Duodenal mucosa (tissue), 2 donors: ENCODE measurements around the gene CCNA1.

ENCODE experiments used
- H3K27ac ChIP-seq: one replicate; pipeline ENCODE4 v1.7.0; 2013; ENCODE audit warnings: low read depth, low read length
- H3K27me3 ChIP-seq, 2 donors: one replicate each; pipeline ENCODE4 v1.7.0; 2013; ENCODE audit warnings: low read length in 2 of 2, control low read depth in 1 of 2; ENCODE audit not compliant: insufficient read depth in 2 of 2, control insufficient read depth in 1 of 2
- H3K36me3 ChIP-seq, 2 donors: one replicate each; pipeline ENCODE4 v1.7.0; 2013; ENCODE audit warnings: low read length in 2 of 2, control low read depth in 1 of 2; ENCODE audit not compliant: insufficient read depth in 2 of 2, control insufficient read depth in 1 of 2
- H3K4me1 ChIP-seq, 2 donors: one replicate each; pipeline ENCODE4 v1.7.0; 2013; ENCODE audit warnings: low read length in 2 of 2, control low read depth in 1 of 2; ENCODE audit not compliant: insufficient read depth in 2 of 2, control insufficient read depth in 1 of 2
- H3K4me3 ChIP-seq, 2 donors: one replicate each; pipeline ENCODE4 v1.7.0; 2013; ENCODE audit warnings: low read length in 2 of 2, low read depth in 1 of 2
- H3K9ac ChIP-seq, 2 donors: one replicate each; pipeline ENCODE4 v1.7.0; 2013; ENCODE audit warnings: low read length in 2 of 2, low read depth in 1 of 2
- H3K9me3 ChIP-seq, 2 donors: one replicate each; pipeline ENCODE4 v1.7.0; 2013; ENCODE audit warnings: low read length in 2 of 2, control low read depth in 1 of 2; ENCODE audit not compliant: control insufficient read depth in 1 of 2

CCNA1 gene

DNA sequence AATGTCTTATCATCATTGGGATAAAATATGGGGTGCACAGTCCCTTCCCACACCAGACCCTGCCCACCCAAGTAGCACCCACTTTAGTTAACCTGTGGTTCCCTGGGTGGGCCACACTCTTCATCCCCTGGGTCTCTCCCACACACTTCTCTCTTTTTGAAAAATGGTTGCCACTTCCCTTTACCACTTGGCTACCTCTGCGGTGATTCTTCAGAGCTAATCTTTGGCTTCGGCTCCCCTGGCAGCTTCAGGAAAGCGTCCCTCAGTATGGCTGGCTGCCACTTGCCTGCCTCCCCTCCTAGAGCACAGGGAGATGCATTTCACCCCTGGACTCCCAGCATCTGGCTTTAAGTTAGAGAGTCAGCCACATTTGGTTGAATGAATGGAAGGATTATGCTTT lies 18.2 kb downstream of the CCNA1 start:
- H3K27ac ChIP-seq, result no peak overlapping the region
- H3K4me3 ChIP-seq, result no peak overlapping the region
- H3K4me1 ChIP-seq, result no peaks in the 10 kb centered on the region
- H3K9me3 ChIP-seq, result no peaks in the 10 kb centered on the region
- H3K36me3 ChIP-seq, result no peaks in the 10 kb centered on the region
- no peak overlapping the region for H3K9ac ChIP-seq
- peaks cover 0 to 3% of the 10 kb centered on the region in 2 donors for H3K27me3 ChIP-seq

DNA sequence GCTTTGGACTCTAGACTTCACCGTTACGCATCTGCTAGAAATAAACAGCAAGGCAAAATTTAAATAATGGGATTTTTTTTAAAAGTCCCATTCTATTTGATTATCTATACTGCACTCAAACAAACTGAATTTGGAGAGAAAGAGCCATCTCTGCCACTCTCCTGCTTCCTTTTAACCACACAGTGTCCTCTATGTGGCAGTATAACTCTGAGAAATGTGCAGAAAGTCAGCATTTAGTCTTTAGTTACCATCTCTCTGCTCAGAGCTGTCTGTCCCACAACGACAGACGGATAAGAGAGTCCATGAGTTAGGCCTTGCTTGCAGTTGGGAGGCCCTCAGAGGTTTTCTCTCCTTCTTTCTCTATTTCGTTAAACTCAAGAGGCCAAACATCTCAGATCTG lies 21.2 kb downstream of the CCNA1 start:
- Histone ChIP-seq H3K36me3 (no peaks in the 10 kb centered on the region), H3K27me3 (no peaks in the 10 kb centered on the region), H3K9me3 (no peaks in the 10 kb centered on the region), H3K9ac (no peak overlapping the region), H3K4me1 (no peaks in the 10 kb centered on the region), H3K27ac (no peak overlapping the region), H3K4me3 (no peak overlapping the region)

DNA sequence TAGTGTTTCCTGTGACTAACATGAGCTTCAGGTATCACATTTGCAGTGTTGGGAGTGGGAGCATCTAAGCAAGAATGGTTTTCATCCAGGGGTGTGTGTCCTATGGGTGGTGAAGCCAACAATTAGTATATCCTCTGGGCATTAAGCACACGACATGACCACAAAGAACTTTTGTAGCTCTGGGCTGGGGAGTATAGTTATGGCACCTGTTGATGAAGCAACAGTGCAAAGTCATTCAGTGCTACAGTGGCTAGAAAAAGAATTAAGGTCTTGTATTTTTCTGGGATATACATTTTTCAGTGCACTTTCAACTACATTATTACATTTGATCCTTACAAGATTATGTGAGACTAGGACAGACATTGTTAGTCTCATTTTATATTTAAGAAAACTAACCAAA lies 21.8 kb downstream of the CCNA1 start:
- H3K4me3 ChIP-seq, result no peak overlapping the region
- no peaks in the 10 kb centered on the region for H3K4me1 ChIP-seq
- no peak overlapping the region for H3K9ac ChIP-seq
- H3K36me3 ChIP-seq, result no peaks in the 10 kb centered on the region
- no peaks in the 10 kb centered on the region for H3K9me3 ChIP-seq
- no peaks in the 10 kb centered on the region for H3K27me3 ChIP-seq
- no peak overlapping the region for H3K27ac ChIP-seq

DNA sequence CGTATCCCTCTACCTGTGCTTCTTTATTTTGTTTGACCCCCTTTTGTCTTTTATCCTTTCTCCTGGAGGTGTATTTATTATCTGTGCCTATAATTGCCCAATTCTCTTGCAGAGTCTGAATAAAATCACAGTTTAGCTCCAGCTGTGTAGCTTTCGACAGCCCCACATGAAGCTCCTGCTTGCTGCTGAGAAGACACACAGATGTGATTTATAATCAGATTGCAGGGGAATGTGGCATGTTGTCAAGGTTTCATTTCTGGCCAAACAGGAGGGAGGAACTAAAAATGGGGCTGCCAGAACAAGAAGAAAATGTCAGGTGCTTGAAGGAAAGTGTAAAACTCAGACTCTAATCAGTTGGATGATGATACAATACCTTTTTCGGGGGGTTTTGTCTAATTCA lies 22.7 kb downstream of the CCNA1 start:
- no peaks in the 10 kb centered on the region for H3K4me1 ChIP-seq
- no peaks in the 10 kb centered on the region for H3K36me3 ChIP-seq
- H3K4me3 ChIP-seq, result no peak overlapping the region
- no peak overlapping the region for H3K27ac ChIP-seq
- no peaks in the 10 kb centered on the region for H3K27me3 ChIP-seq
- H3K9me3 ChIP-seq, result no peaks in the 10 kb centered on the region
- no peak overlapping the region for H3K9ac ChIP-seq

DNA sequence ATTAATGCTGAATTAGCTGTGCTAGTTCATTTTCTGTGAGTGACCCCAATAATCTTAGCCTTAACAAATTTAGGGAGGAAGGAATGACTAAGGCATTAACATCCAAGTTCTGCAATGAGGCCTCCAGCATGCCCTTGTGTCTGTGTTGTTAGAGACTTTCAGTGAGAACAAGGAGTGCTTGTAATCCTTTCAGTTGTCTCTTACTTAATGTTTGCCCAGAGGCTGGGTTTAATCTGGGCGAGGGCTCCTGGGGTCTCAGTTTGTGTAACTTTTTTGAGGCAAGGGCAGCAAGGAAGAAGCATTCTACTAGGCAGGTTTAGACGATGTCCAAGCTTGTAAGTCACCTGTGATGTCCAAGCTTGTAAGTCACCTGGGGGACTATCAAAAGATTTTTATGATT lies 24.3 kb downstream of the CCNA1 start:
- Histone ChIP-seq H3K27me3 (no peaks in the 10 kb centered on the region), H3K36me3 (no peaks in the 10 kb centered on the region), H3K4me1 (no peaks in the 10 kb centered on the region), H3K9me3 (no peaks in the 10 kb centered on the region), H3K4me3 (no peak overlapping the region), H3K27ac (no peak overlapping the region), H3K9ac (no peak overlapping the region)

DNA sequence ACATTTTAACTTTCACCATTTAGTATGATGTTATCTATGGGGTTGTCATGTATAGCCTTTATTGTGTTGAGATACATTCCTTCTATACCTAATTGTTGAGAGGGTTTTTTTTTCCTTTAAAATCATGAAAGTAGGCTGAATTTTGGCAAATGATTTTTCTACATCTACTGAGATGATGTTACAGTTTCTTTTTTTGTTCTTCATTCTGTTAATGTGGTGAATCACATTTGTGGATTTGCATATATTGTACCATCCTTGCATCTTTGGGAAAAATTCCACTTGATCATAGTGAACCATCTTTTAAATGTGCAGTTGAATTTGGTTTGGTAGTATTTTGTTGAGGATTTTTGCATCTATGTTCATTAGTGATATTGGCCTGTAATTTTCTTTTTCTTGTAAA lies 29.2 kb downstream of the CCNA1 start:
- Histone ChIP-seq H3K9me3 (no peaks in the 10 kb centered on the region), H3K27me3 (no peaks in the 10 kb centered on the region), H3K4me1 (no peaks in the 10 kb centered on the region), H3K9ac (no peak overlapping the region), H3K36me3 (no peaks in the 10 kb centered on the region), H3K4me3 (no peak overlapping the region), H3K27ac (no peak overlapping the region)

DNA sequence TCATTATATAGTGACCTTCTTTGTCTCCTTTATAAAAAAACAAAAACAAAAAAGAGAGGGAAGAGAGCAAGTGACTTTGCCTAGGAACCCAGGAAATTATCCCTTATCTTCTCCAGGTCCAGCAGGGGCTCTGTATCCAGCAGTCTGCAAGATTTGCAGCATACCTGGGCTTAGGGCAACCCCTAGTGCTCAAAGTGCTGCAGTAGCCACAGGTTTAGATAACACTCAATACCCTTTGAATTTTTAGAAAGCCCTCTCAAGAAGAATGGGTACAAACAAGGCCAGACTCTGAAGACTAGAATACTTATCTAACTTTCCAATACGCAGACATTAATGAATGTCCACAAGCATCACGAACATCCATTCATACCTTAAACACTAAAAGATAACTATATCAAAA lies 43.2 kb downstream of the CCNA1 start:
- Histone ChIP-seq H3K9ac (no peak overlapping the region), H3K27me3 (no peaks in the 10 kb centered on the region), H3K36me3 (no peaks in the 10 kb centered on the region), H3K9me3 (no peaks in the 10 kb centered on the region), H3K27ac (no peak overlapping the region), H3K4me3 (no peak overlapping the region), H3K4me1 (no peaks in the 10 kb centered on the region)

DNA sequence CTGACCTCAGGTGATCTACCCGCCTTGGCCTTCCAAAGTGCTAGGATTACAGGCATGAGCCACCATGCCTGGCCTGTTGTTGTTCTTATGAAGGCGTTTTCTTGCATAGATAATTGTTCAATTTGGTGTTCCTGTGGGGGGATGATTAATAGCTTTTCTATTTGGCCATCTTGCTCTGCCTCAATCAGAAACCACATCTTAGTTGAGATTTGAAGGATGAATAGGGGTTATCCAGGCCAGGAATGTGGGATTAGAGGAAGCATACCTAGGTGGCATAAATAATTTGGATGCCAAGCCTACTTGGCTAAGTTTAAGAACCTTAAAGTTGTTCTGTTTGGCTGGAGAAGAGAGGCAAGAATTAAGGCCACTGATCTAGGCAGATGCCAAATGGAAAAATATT lies 44.4 kb downstream of the CCNA1 start:
- H3K9me3 ChIP-seq, result no peaks in the 10 kb centered on the region
- H3K36me3 ChIP-seq, result no peaks in the 10 kb centered on the region
- H3K27me3 ChIP-seq, result no peaks in the 10 kb centered on the region
- H3K27ac ChIP-seq, result no peak overlapping the region
- no peak overlapping the region for H3K4me3 ChIP-seq
- no peak overlapping the region for H3K9ac ChIP-seq
- no peaks in the 10 kb centered on the region for H3K4me1 ChIP-seq

DNA sequence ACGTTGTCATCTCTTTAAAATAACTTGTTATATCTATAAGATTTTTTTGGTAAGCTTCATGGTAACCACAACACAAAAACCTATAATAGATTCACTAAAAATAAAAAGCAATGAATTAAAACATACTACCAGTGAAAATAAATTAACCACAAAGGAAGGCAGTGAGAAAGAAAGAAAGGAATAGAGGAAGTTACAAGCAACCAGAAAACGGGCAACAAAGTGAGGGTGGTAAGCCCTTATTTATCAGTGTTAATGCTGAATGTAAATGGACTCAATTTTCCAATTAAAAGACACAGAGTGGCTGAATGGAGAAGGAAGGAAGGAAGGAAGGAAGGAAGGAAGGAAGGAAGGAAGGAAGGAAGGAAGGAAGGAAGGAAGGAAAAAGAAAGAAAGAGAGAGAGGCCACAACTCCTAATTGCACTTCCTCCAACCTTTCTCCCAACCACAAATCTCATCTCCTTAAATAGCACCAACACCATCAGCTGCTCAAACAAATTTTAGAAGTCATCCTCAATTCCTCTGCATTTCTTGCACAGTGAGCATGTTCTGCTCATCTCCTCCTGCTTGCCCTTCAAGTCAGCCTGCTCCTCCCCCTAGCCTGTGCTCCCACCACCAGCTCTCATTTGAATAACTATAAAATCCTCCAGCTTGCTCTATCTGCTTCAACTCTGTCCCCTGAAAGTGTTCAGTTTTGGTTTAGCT lies 48.6 kb downstream of the CCNA1 start:
- Histone ChIP-seq H3K27me3 (no peaks in the 10 kb centered on the region), H3K27ac (no peak overlapping the region), H3K36me3 (no peaks in the 10 kb centered on the region), H3K9ac (no peak overlapping the region), H3K4me3 (no peak overlapping the region), H3K9me3 (no peaks in the 10 kb centered on the region), H3K4me1 (no peaks in the 10 kb centered on the region)

DNA sequence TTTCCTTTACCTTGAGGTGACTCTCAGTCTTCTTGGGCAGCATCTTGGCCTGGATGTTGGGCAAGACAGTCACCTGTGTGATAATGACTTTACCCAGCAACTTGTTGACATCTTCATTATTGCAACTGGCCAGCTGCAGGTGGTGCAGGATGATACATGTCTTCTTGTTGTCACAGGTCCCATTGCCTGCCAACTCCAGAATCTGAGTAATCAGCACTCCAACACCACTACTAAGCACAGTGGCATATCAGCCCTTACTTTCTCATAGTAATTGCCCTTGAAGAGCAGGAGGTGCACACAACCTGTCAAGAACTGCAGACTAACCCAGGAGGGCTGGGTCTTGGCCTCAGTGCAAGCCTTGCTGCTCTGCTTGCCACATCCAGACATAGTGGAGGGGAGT lies 57.8 kb downstream of the CCNA1 start:
- no peaks in the 10 kb centered on the region for H3K27me3 ChIP-seq
- H3K27ac ChIP-seq, result no peak overlapping the region
- H3K4me3 ChIP-seq, result no peak overlapping the region
- H3K4me1 ChIP-seq, result no peaks in the 10 kb centered on the region
- no peaks in the 10 kb centered on the region for H3K9me3 ChIP-seq
- no peak overlapping the region for H3K9ac ChIP-seq
- no peaks in the 10 kb centered on the region for H3K36me3 ChIP-seq
